Measurements from ENCODE around the gene PKMYT1. TPM values are rescaled to one million over a fixed set of nuclear protein-coding genes. Genes with fewer than 3 reads are reported as not detected.

The PKMYT1 gene
- total and polyA plus RNA-seq, 2 experiments from 2014 or later = 28.1 to 30.6 TPM

GRCh38 chr16:2939968-2940367 lies 40.3 kb downstream of the PKMYT1 start:
- no peak overlapping the region for H3K4me3 ChIP-seq
- no peak for TF ChIP-seq CTCF (IDR thresholded peaks at IDR 0.05; ENCODE audit: low read depth, low read length)

DNA sequence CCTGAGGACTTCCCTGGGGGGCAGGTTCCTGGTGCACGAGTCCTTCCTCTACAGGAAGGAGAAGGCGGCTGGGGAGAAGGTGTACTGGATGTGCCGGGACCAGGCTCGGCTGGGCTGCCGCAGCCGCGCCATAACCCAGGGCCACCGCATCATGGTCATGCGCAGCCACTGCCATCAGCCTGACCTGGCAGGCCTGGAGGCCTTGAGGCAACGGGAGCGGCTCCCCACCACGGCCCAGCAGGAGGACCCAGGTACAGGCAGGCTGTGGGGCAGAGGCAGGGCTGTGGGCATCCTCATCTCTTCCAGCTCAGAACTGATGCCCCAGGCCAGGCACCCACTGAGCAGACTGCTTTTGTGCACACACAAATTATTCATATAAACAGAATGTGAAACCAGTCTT lies 42.0 kb downstream of the PKMYT1 start:
- DNase-seq (ENCODE audit: low read depth in 1 of 2, low spot score in 1 of 2) = no peak
- TF ChIP-seq CTCF (IDR thresholded peaks at IDR 0.05; ENCODE audit: low read depth, low read length) = no peak
- Histone ChIP-seq H3K27ac (no peak overlapping the region), H3K4me3 (no peak overlapping the region), H3K9me3 (ENCODE audit: low read depth) (no peaks in the 10 kb centered on the region), H3K27me3 (no peaks in the 10 kb centered on the region), H3K36me3 (peaks cover 20% of the 10 kb centered on the region), H3K4me1 (ENCODE audit: low read depth) (no peaks in the 10 kb centered on the region)

More at GRCh38 chr16:2939968-2940367, 40.3 kb downstream of the PKMYT1 start:
- Histone ChIP-seq H3K9me3 (ENCODE audit: low read depth) (no peaks in the 10 kb centered on the region), H3K27ac (no peak overlapping the region), H3K27me3 (no peaks in the 10 kb centered on the region), H3K4me1 (ENCODE audit: low read depth) (no peaks in the 10 kb centered on the region), H3K36me3 (peaks cover 20% of the 10 kb centered on the region)
- no peak for DNase-seq (ENCODE audit: low read depth in 1 of 2, low spot score in 1 of 2)

GRCh38 chr16:2937170-2937569 lies 43.1 kb downstream of the PKMYT1 start:
- no peak for DNase-seq (ENCODE audit: low read depth in 1 of 2, low spot score in 1 of 2)
- H3K4me3 ChIP-seq = no peak overlapping the region
- H3K27ac ChIP-seq = no peak overlapping the region
- TF ChIP-seq CTCF (IDR thresholded peaks at IDR 0.05; ENCODE audit: low read depth, low read length) = no peak
- H3K4me1 ChIP-seq (ENCODE audit: low read depth) = no peaks in the 10 kb centered on the region
- H3K27me3 ChIP-seq = no peaks in the 10 kb centered on the region
- no peaks in the 10 kb centered on the region for H3K9me3 ChIP-seq (ENCODE audit: low read depth)
- peaks cover 20% of the 10 kb centered on the region for H3K36me3 ChIP-seq

- H3K4me1 ChIP-seq (ENCODE audit: low read depth) = no peaks in the 10 kb centered on the region
- no peak for DNase-seq (ENCODE audit: low read depth in 1 of 2, low spot score in 1 of 2)
- peaks cover 20% of the 10 kb centered on the region for H3K36me3 ChIP-seq
- no peak overlapping the region for H3K27ac ChIP-seq
- H3K9me3 ChIP-seq (ENCODE audit: low read depth) = no peaks in the 10 kb centered on the region
- no peaks in the 10 kb centered on the region for H3K27me3 ChIP-seq
- H3K4me3 ChIP-seq = no peak overlapping the region
- TF ChIP-seq CTCF (IDR thresholded peaks at IDR 0.05; ENCODE audit: low read depth, low read length) = no peak
These were observed 43.7 kb downstream of the PKMYT1 start for GRCh38 chr16:2936436-2937011.

DNA sequence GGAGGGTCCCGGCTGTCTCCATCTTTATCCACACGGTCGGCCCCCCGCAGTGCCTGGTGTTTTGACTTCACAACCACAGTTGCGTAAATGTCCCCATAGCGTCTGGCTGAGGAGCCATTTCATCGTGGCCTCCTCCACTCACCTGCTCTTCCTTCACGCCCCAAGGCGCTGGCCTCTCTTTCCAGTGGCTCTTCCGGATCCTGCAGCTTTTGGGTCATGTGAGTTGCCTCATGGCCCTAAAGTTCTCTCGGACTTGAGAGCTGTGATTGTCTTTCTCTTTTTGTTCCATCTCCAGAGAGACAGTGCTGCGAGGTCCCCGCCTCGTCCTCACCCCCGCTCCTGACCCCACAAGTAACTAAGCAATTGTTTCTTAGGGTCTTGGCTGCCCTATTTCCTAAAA lies 45.8 kb downstream of the PKMYT1 start:
- Histone ChIP-seq H3K27me3 (no peaks in the 10 kb centered on the region), H3K27ac (no peak overlapping the region), H3K4me1 (ENCODE audit: low read depth) (no peaks in the 10 kb centered on the region), H3K9me3 (ENCODE audit: low read depth) (no peaks in the 10 kb centered on the region), H3K36me3 (peaks cover 4% of the 10 kb centered on the region), H3K4me3 (no peak overlapping the region)
- no peak for TF ChIP-seq CTCF (IDR thresholded peaks at IDR 0.05; ENCODE audit: low read depth, low read length)
- DNase-seq (ENCODE audit: low read depth in 1 of 2, low spot score in 1 of 2) = no peak
